ENCODE results near the gene ANO4.

Gene ANO4

GRCh38 chr12:101108130-101108529 lies 313.6 kb downstream of the ANO4 start:
- DNase-seq, result no peak

- DNase-seq, result no peak
Observed at GRCh38 chr12:101110866-101111265, 316.3 kb downstream of the ANO4 start.

- no peak for DNase-seq
Observed at GRCh38 chr12:101111441-101111840, 316.9 kb downstream of the ANO4 start.

- DNase-seq, result no peak
Observed at GRCh38 chr12:101115326-101115725, 320.8 kb downstream of the ANO4 start.

- no peak for DNase-seq
Observed at GRCh38 chr12:101116911-101117310, 322.3 kb downstream of the ANO4 start.

GRCh38 chr12:101117842-101118241 lies 323.3 kb downstream of the ANO4 start:
- DNase-seq, result no peak

- DNase-seq, result no peak
Observed at GRCh38 chr12:101127521-101128219, 333.1 kb downstream of the ANO4 start.

GRCh38 chr12:101145777-101146431 lies 351.3 kb downstream of the ANO4 start:
- peak; percentile 67 for DNase-seq

- DNase-seq, result peak; percentile 55
Observed at GRCh38 chr12:101165319-101165718, 370.7 kb downstream of the ANO4 start.

GRCh38 chr12:101166866-101167265 lies 372.3 kb downstream of the ANO4 start:
- DNase-seq, result no peak

GRCh38 chr12:101168001-101168400 lies 373.4 kb downstream of the ANO4 start:
- no peak for DNase-seq

- peak; percentile 90 for DNase-seq
Observed at GRCh38 chr12:101172316-101172715, 377.7 kb downstream of the ANO4 start.

- no peak for DNase-seq
Observed at GRCh38 chr12:101173197-101173749, 378.7 kb downstream of the ANO4 start.

- no peak for DNase-seq
Observed at GRCh38 chr12:101174541-101174940, 380.0 kb downstream of the ANO4 start.

All from islet precursor cell (in vitro differentiated cells).